ENCODE results near the gene ELL3. TPM values are rescaled to one million over a fixed set of nuclear protein-coding genes. Genes with fewer than 3 reads are reported as not detected.
"Not testable (repeated sequence)": the region's sequence is repeated elsewhere in the genome, so short reads cannot be mapped to it uniquely, and the experiment has no call there.

Gene ELL3, protein sequence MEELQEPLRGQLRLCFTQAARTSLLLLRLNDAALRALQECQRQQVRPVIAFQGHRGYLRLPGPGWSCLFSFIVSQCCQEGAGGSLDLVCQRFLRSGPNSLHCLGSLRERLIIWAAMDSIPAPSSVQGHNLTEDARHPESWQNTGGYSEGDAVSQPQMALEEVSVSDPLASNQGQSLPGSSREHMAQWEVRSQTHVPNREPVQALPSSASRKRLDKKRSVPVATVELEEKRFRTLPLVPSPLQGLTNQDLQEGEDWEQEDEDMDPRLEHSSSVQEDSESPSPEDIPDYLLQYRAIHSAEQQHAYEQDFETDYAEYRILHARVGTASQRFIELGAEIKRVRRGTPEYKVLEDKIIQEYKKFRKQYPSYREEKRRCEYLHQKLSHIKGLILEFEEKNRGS
- 1 to 10 TPM; 2.4 to 2.9 TPM for total RNA-seq

DNA sequence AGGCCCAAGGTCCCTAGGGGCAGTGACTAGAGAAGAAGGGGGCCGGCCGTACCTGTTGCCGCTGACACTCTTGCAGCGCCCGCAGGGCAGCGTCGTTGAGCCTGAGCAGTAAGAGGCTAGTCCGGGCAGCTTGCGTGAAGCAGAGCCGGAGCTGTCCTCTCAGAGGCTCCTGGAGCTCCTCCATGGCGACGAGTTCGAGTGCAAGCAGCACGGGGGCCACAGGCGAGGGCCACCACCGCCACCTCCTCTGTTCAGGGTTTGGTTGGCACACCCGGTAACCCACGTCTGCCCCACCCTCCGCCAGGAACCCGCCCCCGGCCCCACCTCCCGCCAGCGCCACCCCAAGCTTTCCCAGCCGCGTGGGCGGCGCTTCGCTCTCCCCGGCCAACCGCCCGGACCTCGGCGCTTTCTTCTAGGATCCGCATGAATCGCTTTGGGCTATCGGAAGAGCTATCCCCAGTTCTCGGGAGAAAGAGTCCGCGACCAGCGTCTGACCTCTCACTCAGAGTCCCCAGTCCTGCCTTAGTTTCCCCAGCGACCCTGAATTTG, at the start of gene ELL3:
TSS of gene ELL3 (minus strand) at position 249 of the 549 bp plus-strand sequence. CDS start at position 184, 65 bp downstream.
- Mint-ChIP-seq H3K36me3 (peaks cover 12% of the 10 kb centered on the region), H3K9me3 (no peaks in the 10 kb centered on the region), H3K4me1 (ENCODE audit: low read depth) (peaks cover 24% of the 10 kb centered on the region), H3K27ac (peak within 1 kb of the TSS; percentile 84), H3K4me3 (peak within 1 kb of the TSS; percentile 85), H3K27me3 (no peaks in the 10 kb centered on the region)
- POLR2A ChIA-PET = interaction anchor here (0.7 to 2.5 kb wide), 9 partner anchors 13 to 51 kb away, joined by 3 to 21 read pairs (median 6); partner anchors contain the start of genes HYPK, MFAP1, SERF2 and SERINC4
- CTCF ChIA-PET = interaction anchor here (0.8 to 2.1 kb wide), 9 partner anchors 12 to 35 kb away, joined by 3 to 15 read pairs (median 5); partner anchors contain the start of genes HYPK and SERINC4
- intact Hi-C loops (cut with micrococcal nuclease) = loop anchor here (1.0 to 2.0 kb wide), 3 partner anchors 16 to 48 kb away; partner anchors contain the start of genes MFAP1 and SERF2
- peak; percentile 87 for DNase-seq

DNA sequence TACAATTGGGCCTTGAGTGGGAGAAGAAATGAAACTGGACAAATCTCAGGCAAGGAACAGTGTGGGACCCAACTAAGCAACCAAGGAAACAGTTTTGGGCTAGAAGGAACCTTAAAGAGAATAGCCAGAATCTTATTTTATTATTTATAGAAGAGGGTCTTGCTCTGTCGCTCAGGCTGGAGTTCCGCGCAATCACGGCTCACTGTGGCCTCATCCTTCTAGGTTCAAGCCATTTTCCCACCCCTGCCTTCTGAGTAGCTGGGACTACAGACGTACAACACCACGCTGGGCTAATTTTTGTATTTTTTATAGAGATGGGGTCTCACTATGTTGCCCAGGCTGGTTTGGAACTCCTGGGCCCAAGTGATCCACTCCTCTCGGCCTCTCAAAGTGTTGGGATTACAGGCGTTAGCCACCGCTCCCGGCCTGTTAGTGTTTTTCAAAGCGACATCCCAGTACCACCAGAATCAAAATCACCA, 49.3 kb upstream of the ELL3 start:
- Mint-ChIP-seq H3K27me3 (no peaks in the 10 kb centered on the region), H3K4me3 (peak overlapping the region; percentile 94), H3K4me1 (ENCODE audit: low read depth) (peaks cover 62% of the 10 kb centered on the region), H3K9me3 (no peaks in the 10 kb centered on the region), H3K36me3 (peaks cover 40% of the 10 kb centered on the region), H3K27ac (peak overlapping the region; percentile 94)
- ChIA-PET CTCF (no interaction called here), POLR2A (no interaction called here)
- no peak for DNase-seq
- intact Hi-C loops (cut with micrococcal nuclease) = loop anchor here (2.0 to 10.0 kb wide), 6 partner anchors 77 to 1579 kb away; partner anchors contain the start of genes EIF3J and GOLM2

DNA sequence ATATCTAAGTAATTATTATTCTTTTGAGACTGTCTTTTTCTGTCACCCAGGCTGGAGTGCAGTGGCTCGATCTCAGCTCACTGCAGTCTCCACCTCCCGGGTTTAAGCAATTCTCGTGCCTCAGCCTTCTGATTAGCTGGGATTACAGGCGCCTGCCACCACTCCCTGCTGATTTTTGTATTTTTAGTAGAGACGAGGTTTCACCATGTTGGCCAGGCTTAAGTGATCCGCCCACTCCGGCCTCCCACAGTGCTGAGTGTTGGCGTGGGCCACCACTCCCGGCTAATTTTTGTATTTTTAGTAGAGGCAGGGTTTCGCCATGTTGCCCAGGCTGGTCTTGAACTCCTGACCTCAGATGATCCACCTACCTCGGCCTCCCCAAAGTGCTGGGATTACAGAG, 48.5 kb upstream of the ELL3 start:
- peak; percentile 17 for DNase-seq
- H3K27me3 Mint-ChIP-seq, H3K9me3 Mint-ChIP-seq: not testable (repeated sequence)
- peak overlapping the region; percentile 97 for H3K27ac Mint-ChIP-seq
- CTCF ChIA-PET = interaction anchor here (1.2 kb wide), 1 partner anchor 384 kb away, joined by 3 read pairs; no protein-coding TSS in a partner anchor
- POLR2A ChIA-PET = interaction anchor here (1.2 to 1.7 kb wide), 6 partner anchors 13 to 903 kb away, joined by 4 to 17 read pairs (median 6); partner anchors contain the start of genes ELL3, HYPK, SERF2 and SERINC4
- H3K4me3 Mint-ChIP-seq = peak overlapping the region; percentile 32
- intact Hi-C loops (cut with micrococcal nuclease) = loop anchor here (10.0 kb wide), 4 partner anchors 459 to 1579 kb away; partner anchors contain the start of genes EIF3J and GOLM2
- peaks cover 59% of the 10 kb centered on the region for H3K4me1 Mint-ChIP-seq (ENCODE audit: low read depth)
- peaks cover 38% of the 10 kb centered on the region for H3K36me3 Mint-ChIP-seq

DNA sequence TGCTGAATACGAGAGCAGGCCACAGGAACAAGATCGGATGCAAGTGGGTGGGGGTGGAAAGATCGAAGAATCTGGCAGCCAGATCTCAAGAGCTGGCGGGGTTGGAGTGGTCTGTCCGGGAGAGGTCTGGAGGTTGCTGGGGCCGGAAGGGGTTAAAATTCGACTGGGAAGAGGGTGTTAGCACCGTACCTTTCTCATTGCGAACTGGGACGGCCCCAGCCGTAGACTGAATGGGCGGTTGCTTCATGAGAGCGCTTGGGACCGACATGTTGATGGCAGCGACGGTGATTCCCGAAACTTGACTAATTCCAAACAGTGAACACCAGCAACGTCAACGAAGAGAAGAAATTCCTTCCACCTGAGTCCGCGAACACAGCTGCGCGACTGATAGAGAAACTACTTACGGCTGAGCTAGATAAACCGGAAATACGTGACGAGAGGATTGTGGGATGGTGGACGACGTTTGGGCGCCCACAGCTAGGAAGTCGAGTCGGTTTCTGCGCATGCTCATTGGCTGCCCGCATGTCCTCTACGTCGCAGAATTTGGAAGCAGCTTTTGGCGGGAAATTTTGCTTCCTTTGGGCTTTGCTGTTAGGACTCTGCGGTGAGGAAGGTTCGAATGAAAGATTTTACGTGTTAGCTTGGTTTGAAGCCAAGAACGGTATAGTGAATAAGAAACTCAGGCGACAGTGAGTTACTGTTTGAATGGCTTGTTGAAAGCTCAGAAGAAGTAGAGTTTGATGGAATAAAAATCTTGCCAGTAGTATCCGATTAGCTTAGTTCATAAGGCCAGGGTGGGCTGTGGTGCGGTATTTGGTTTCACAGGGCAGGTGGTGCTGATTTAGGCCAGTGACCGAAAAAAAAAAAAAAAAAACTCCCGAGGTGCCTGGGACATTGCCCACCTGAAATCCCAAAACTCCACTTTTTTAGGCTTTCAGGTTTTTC, 47.8 kb upstream of the ELL3 start, which contains the start of gene MFAP1:
TSS of gene MFAP1 (minus strand) at position 389 of the 945 bp plus-strand sequence. CDS start at position 268, 121 bp downstream.
- intact Hi-C loops (cut with micrococcal nuclease) = loop anchor here (1.0 to 10.0 kb wide), 8 partner anchors 24 to 1580 kb away; partner anchors contain the start of genes CTDSPL2, EIF3J, GOLM2 and HYPK
- Mint-ChIP-seq H3K27ac (peak within 1 kb of the TSS; percentile 97), H3K4me3 (peak within 1 kb of the TSS; percentile 99), H3K36me3 (peaks cover 32% of the 10 kb centered on the region), H3K9me3 (no peaks in the 10 kb centered on the region), H3K4me1 (ENCODE audit: low read depth) (peaks cover 56% of the 10 kb centered on the region), H3K27me3 (no peaks in the 10 kb centered on the region)
- POLR2A ChIA-PET = interaction anchor here (1.0 to 1.7 kb wide), 7 partner anchors 12 to 904 kb away, joined by 3 to 17 read pairs (median 5); partner anchors contain the start of genes ELL3, HYPK, SERF2 and SERINC4
- peak; percentile 96 for DNase-seq
- CTCF ChIA-PET = interaction anchor here (0.6 to 1.2 kb wide), 3 partner anchors 33 to 383 kb away, joined by 3 read pairs; no protein-coding TSS in a partner anchor

DNA sequence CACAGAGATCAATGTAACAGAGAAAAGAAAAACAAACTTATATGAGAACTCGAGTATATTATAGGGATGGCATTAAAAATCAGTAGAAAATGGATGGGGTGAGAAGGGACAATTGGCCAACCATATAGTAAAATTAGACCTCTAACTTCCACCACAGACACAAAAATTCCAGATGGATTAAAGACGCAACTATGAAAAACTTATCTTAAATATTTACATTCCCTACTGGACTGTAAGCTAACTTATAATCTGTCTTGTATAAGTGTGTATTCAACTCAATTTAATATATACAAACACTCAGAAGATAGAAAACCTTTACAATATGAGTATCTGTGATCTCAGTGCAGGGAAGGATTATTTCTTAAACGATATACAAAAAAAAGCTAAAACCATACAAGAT, 44.7 kb upstream of the ELL3 start:
- no peak for DNase-seq
- intact Hi-C loops (cut with micrococcal nuclease) = loop anchor here (5.0 to 10.0 kb wide), 5 partner anchors 463 to 1583 kb away; partner anchors contain the start of genes CTDSPL2, EIF3J and GOLM2
- Mint-ChIP-seq H3K36me3 (peaks cover 16% of the 10 kb centered on the region), H3K9me3 (no peaks in the 10 kb centered on the region), H3K4me3 (peak overlapping the region; percentile 30), H3K27me3 (no peaks in the 10 kb centered on the region), H3K4me1 (ENCODE audit: low read depth) (peaks cover 44% of the 10 kb centered on the region), H3K27ac (peak overlapping the region; percentile 29)
- POLR2A ChIA-PET = interaction anchor here (0.6 kb wide), 1 partner anchor 467 kb away, joined by 3 read pairs; the partner anchor contains the start of gene GOLM2
- CTCF ChIA-PET = interaction anchor here (1.0 kb wide), 1 partner anchor 445 kb away, joined by 3 read pairs; no protein-coding TSS in a partner anchor

DNA sequence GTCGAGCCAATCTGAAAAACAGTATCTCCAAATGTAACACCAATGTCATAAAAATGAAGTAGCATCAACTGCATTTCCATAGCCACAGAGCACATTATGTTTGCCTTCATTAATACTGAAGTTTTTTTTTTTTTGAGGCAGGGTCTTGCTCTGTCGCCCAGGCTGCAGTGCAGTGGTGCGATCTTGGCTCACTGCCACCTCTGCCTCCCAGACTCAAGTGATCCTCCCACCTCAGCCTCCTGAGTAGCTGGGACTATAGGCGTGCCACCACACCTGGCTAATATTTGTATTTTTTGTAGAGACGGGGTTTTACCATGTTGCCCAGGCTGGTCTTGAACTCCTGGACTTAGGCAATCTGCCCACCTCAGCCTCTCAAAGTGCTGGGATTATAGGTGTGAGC, 38.3 kb upstream of the ELL3 start:
- peaks cover 37% of the 10 kb centered on the region for H3K36me3 Mint-ChIP-seq
- intact Hi-C loops (cut with micrococcal nuclease); H3K9me3 Mint-ChIP-seq; DNase-seq; POLR2A ChIA-PET; H3K4me3 Mint-ChIP-seq; CTCF ChIA-PET; H3K27me3 Mint-ChIP-seq; H3K4me1 Mint-ChIP-seq (ENCODE audit: low read depth): not testable (repeated sequence)
- peak overlapping the region; percentile 1 for H3K27ac Mint-ChIP-seq

DNA sequence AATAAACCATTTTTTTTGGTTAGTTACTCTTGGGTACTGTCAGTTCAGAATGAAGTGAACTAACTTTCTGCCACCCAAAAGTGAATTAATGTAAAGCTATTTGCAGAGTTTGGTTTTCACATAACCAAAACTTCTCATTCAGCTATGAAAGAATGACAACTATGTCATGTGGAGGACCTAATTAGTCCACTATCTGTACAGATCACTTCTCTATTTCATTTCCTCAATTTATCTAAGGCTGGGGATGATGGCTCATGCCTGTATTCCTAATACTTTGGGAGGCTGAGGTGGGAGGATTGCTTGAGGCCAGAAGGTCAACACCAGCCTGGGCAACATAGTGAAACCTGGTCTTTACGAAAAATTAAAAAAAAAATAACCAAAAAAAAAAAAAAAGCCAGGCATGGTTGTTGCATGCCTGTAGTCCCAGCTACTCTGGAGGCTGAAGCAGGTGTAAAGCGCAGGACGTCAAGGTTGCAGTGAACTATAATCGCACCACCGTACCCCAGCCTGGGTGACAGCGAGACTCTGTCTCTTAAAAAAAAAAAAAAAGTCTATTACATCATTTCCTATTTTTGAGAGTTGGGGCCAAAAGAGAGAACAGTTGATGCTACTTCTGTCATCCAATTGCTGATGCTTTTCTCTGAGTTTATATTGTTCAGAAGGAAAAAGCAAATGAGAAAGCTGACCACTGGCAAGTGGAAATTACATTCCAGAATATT, 32.4 kb upstream of the ELL3 start:
- Mint-ChIP-seq H3K9me3 (no peaks in the 10 kb centered on the region), H3K4me1 (ENCODE audit: low read depth) (peaks cover 3% of the 10 kb centered on the region), H3K36me3 (peaks cover 52% of the 10 kb centered on the region), H3K27me3 (no peaks in the 10 kb centered on the region), H3K4me3 (no peak overlapping the region), H3K27ac (no peak overlapping the region)
- ChIA-PET POLR2A (no interaction called here), CTCF (no interaction called here)
- intact Hi-C loops (cut with micrococcal nuclease) = no loop called here
- no peak for DNase-seq

DNA sequence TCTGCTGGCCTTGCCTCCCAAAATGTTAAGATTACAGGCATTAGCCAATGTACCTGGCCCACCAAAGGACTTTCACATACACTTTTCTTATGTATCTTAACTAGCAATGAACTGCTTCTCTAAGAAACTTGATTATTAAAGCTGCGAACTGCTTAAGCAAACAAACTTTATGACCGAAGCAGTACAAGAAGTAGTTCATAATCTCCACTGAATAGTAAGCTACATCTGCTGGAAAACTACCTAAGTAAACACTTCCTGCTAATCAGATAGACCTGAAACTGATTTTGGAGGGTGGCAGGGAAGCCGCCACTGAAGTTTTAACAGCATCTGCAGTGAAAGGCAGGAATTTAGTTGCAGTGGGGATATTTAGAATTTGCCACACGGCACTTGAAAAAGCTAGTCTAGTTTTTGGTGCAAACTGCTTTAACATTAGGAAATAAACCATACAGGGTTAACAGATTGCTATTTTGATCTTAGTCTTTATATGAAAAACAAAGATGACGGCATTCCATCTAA, 31.7 kb upstream of the ELL3 start:
- no peak for DNase-seq
- Mint-ChIP-seq H3K4me1 (ENCODE audit: low read depth) (peaks cover 3% of the 10 kb centered on the region), H3K27ac (no peak overlapping the region), H3K27me3 (no peaks in the 10 kb centered on the region), H3K36me3 (peaks cover 48% of the 10 kb centered on the region), H3K4me3 (no peak overlapping the region), H3K9me3 (no peaks in the 10 kb centered on the region)
- ChIA-PET CTCF (no interaction called here), POLR2A (no interaction called here)
- intact Hi-C loops (cut with micrococcal nuclease) = no loop called here

DNA sequence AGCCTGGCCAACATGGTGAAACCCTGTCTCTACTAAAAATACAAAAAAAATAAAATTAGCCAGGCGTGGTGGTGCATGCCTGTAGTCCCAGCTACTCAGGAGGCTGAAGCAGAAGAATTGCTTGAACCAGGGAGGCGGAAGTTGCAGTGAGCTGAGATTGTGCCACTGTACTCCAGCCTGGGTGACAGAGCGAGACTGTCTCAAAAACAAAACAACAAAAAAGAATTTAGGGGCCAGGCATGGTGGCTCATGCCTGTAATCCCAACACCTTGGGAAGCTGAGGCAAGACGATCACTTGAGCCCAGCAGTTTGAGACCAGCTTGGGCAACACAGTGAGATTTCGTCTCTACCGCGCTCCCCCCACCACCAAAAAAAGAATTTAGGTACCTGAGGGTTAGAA, 25.9 kb upstream of the ELL3 start:
- H3K9me3 Mint-ChIP-seq; intact Hi-C loops (cut with micrococcal nuclease); DNase-seq; CTCF ChIA-PET; H3K4me3 Mint-ChIP-seq; H3K27me3 Mint-ChIP-seq: not testable (repeated sequence)
- peaks cover 34% of the 10 kb centered on the region for H3K4me1 Mint-ChIP-seq (ENCODE audit: low read depth)
- POLR2A ChIA-PET = interaction anchor here (1.3 kb wide), 1 partner anchor 10 kb away, joined by 5 read pairs; no protein-coding TSS in a partner anchor
- H3K36me3 Mint-ChIP-seq = peaks cover 60% of the 10 kb centered on the region
- peak overlapping the region; percentile 33 for H3K27ac Mint-ChIP-seq

Measured in activated CD4-positive, alpha-beta memory T cell treated with anti-CD3 and anti-CD28 coated beads for 36 hours (primary cell).